Measurements from ENCODE around the gene RBM4B. TPM values are rescaled to one million over a fixed set of nuclear protein-coding genes. Genes with fewer than 3 reads are reported as not detected.
"Not testable (repeated sequence)": the region's sequence is repeated elsewhere in the genome, so short reads cannot be mapped to it uniquely, and the experiment has no call there.

RBM4B gene
- total and polyA plus RNA-seq, 2 of the 4 experiments (the other 2 are of a cell fraction) = 23.1 to 26.7 TPM

- H3K79me1 ChIP-seq (ENCODE audit: low read depth in 1 of 2, low read length in 2 of 2) = peaks cover 24 to 88% of the 10 kb centered on the region in 2 experiments
- BruUV-seq (replicated peaks) = no TSS peak
- no CpG with 5 or more reads among the region's 3 CpGs for WGBS, 2 experiments (ENCODE audit: extremely low coverage in 2 of 2, insufficient read length in 1 of 2)
Measured at GRCh38 chr11:66641834-66642233, 35.9 kb downstream of the RBM4B start.

DNA sequence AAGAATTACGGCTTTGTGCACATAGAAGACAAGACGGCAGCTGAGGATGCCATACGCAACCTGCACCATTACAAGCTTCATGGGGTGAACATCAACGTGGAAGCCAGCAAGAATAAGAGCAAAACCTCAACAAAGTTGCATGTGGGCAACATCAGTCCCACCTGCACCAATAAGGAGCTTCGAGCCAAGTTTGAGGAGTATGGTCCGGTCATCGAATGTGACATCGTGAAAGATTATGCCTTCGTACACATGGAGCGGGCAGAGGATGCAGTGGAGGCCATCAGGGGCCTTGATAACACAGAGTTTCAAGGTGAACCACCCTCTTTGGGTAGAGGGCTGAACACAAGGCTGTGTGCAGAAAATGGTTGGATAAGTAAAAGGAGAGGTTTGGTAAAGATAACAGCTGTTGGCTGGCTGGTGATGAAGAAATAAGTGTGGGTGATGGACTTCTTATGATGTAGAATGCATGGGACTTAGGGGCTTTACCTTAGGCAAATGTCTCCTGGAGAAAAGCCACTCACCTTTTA lies 37.8 kb downstream of the RBM4B start:
- peaks cover 28% of the 10 kb centered on the region for H3K36me3 ChIP-seq (ENCODE audit: control insufficient read depth, insufficient read depth, low read length)
- BruUV-seq (replicated peaks); H2AFZ ChIP-seq (replicated peaks; ENCODE audit: low read length, poor library complexity); dilution Hi-C loops (cut with HindIII; ENCODE audit: low sequenced_read_pairs, unreplicated experiment); in situ Hi-C loops (cut with MboI; ENCODE audit: low sequenced_read_pairs); H2BK15ac ChIP-seq (ENCODE audit: low read depth, low read length); H3K9ac ChIP-seq (ENCODE audit: low read depth, low read length); H3K56ac ChIP-seq (ENCODE audit: extremely low read depth, insufficient read depth, low read length); H4K8ac ChIP-seq (ENCODE audit: low read depth in 2 of 2, low read length in 2 of 2); H3K9me3 ChIP-seq (ENCODE audit: control insufficient read depth, insufficient read depth, low read length); CTCF ChIA-PET; H2BK20ac ChIP-seq (ENCODE audit: low read depth, low read length); H4K5ac ChIP-seq (ENCODE audit: low read depth, low read length); ATAC-seq (ENCODE audit: low read depth); H3K27ac ChIP-seq (ENCODE audit: insufficient read depth, low read length); H4K91ac ChIP-seq (ENCODE audit: insufficient read depth, low read depth, low read length); POLR2A ChIA-PET (ENCODE audit: unreplicated experiment); H2BK120ac ChIP-seq (ENCODE audit: low read depth, low read length); H2AK9ac ChIP-seq (replicated peaks; ENCODE audit: low read depth, low read length, poor library complexity); H2AK5ac ChIP-seq (ENCODE audit: low read depth, low read length); H3K9me1 ChIP-seq (ENCODE audit: insufficient read depth, low read length); H3K27me3 ChIP-seq (ENCODE audit: control insufficient read depth, insufficient read depth, low read length); H2BK5ac ChIP-seq (ENCODE audit: low read depth, low read length, poor library complexity, severe bottlenecking); H3K14ac ChIP-seq (replicated peaks; ENCODE audit: low read depth, low read length); DNase-seq; H3K4ac ChIP-seq (ENCODE audit: low read depth, low read length); H3K18ac ChIP-seq (ENCODE audit: low read depth, low read length): not testable (repeated sequence)
- H4K20me1 ChIP-seq (ENCODE audit: insufficient read depth, low read length) = peaks cover 86% of the 10 kb centered on the region
- H3K4me2 ChIP-seq (ENCODE audit: low read depth, low read length) = peak overlapping the region; percentile 93
- H3K23ac ChIP-seq (ENCODE audit: low read depth, low read length) = peak overlapping the region; percentile 64; the same call in 1 of the 2 replicates
- intact Hi-C loops (cut with micrococcal nuclease) = loop anchor here (2.0 kb wide), 3 partner anchors 23 to 93 kb away; partner anchors contain the start of genes ACTN3, RBM14 and ZDHHC24
- H3K4me1 ChIP-seq (ENCODE audit: control insufficient read depth, insufficient read depth, low read length) = peaks cover 21% of the 10 kb centered on the region
- peak overlapping the region; percentile 76 for H3K4me3 ChIP-seq (ENCODE audit: insufficient read depth, low read depth, low read length)
- WGBS, 2 experiments (ENCODE audit: extremely low coverage in 2 of 2, insufficient read length in 1 of 2) = 75% methylated on average over 2 of the region's 10 CpGs; no CpG with 5 or more reads in 1 of the 2 experiments
- peaks cover 16 to 81% of the 10 kb centered on the region in 2 experiments; a peak in 3 of 4 replicates for H3K79me1 ChIP-seq (ENCODE audit: low read depth in 1 of 2, low read length in 2 of 2)

More at GRCh38 chr11:66641834-66642233, 35.9 kb downstream of the RBM4B start:
- Histone ChIP-seq H2BK5ac (ENCODE audit: low read depth, low read length, poor library complexity, severe bottlenecking) (no peak overlapping the region), H2BK20ac (ENCODE audit: low read depth, low read length) (no peak overlapping the region), H2AK9ac (replicated peaks; ENCODE audit: low read depth, low read length, poor library complexity) (no peak overlapping the region), H2AFZ (replicated peaks; ENCODE audit: low read length, poor library complexity) (no peak overlapping the region), H3K4me3 (ENCODE audit: insufficient read depth, low read depth, low read length) (no peak overlapping the region), H3K27me3 (ENCODE audit: control insufficient read depth, insufficient read depth, low read length) (no peaks in the 10 kb centered on the region), H3K27ac (ENCODE audit: insufficient read depth, low read length) (no peak overlapping the region), H4K8ac (ENCODE audit: low read depth in 2 of 2, low read length in 2 of 2) (no peak overlapping the region), H3K14ac (replicated peaks; ENCODE audit: low read depth, low read length) (no peak overlapping the region), H2BK15ac (ENCODE audit: low read depth, low read length) (no peak overlapping the region), H3K23ac (ENCODE audit: low read depth, low read length) (no peak overlapping the region), H3K9me1 (ENCODE audit: insufficient read depth, low read length) (peaks cover 20% of the 10 kb centered on the region), H3K56ac (ENCODE audit: extremely low read depth, insufficient read depth, low read length) (no peak overlapping the region), H3K4ac (ENCODE audit: low read depth, low read length) (no peak overlapping the region), H4K5ac (ENCODE audit: low read depth, low read length) (no peak overlapping the region), H2BK120ac (ENCODE audit: low read depth, low read length) (no peak overlapping the region), H4K91ac (ENCODE audit: insufficient read depth, low read depth, low read length) (no peak overlapping the region), H3K36me3 (ENCODE audit: control insufficient read depth, insufficient read depth, low read length) (peaks cover 43% of the 10 kb centered on the region), H3K4me2 (ENCODE audit: low read depth, low read length) (peak overlapping the region; percentile 79), H2AK5ac (ENCODE audit: low read depth, low read length) (no peak overlapping the region), H3K9ac (ENCODE audit: low read depth, low read length) (no peak overlapping the region), H3K18ac (ENCODE audit: low read depth, low read length) (no peak overlapping the region), H4K20me1 (ENCODE audit: insufficient read depth, low read length) (peaks cover 93% of the 10 kb centered on the region), H3K4me1 (ENCODE audit: control insufficient read depth, insufficient read depth, low read length) (peaks cover 25% of the 10 kb centered on the region), H3K9me3 (ENCODE audit: control insufficient read depth, insufficient read depth, low read length) (no peaks in the 10 kb centered on the region)
- CTCF ChIA-PET = interaction anchor here (0.7 kb wide), 1 partner anchor 317 kb away, joined by 3 read pairs; the partner anchor contains the start of gene PC
- dilution Hi-C loops (cut with HindIII; ENCODE audit: low sequenced_read_pairs, unreplicated experiment) (no loop called here), intact Hi-C loops (cut with micrococcal nuclease) (loop anchor here (2.0 kb wide), 1 partner anchor 63 kb away; no protein-coding TSS in a partner anchor), in situ Hi-C loops (cut with MboI; ENCODE audit: low sequenced_read_pairs) (no loop called here)
- POLR2A ChIA-PET (ENCODE audit: unreplicated experiment) = no interaction called here
- no peak for ATAC-seq (ENCODE audit: low read depth)
- no peak for DNase-seq
- TF ChIP-seq RCOR1 (IDR thresholded peaks at IDR 0.05; ENCODE audit: insufficient replicate concordance, low read length) (no peak), BHLHE40 (IDR thresholded peaks at IDR 0.05; ENCODE audit: low read depth, low read length) (no peak)
